ENCODE measurements around the gene SH2B2. TPM values are rescaled to one million over a fixed set of nuclear protein-coding genes. Genes with fewer than 3 reads are reported as not detected.

Gene SH2B2
- total RNA-seq, 2 experiments from 2014 or later, result 0.16 to 0.52 TPM

DNA sequence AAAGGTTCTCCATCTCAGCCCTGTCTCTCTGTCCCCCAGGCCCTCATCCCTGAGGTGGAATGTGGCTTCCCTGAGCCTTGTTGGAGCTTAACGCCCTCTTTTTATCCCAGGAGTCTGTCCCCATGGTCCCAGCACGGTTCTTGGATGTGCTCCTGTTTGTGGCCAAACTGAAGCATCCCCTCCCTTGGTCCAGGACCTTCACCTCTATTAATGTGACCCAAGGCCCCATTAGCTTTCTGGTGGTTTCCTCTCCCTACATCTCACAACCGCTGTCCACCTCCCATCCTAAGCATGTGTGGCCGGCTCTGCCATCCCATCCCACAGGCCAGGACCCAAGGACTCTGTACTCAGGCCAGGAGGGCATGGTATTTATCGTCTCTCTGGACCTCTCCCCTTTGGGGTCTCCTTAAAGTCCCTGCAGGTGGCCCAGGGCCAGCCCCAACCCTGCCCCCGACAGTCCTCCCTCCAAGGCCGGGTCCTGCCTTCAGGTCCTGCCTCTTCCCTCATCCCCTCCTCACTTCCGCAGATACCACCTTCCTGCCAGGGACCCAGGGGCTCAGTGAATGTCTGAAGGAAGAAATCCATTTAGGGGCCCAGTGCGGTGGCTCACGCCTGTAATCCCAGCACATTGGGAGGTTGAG, 15.4 kb upstream of the SH2B2 start:
- CTCF ChIA-PET, result interaction anchor here (1.7 to 2.1 kb wide), 2 partner anchors 669 to 728 kb away, joined by 7 to 8 read pairs; no protein-coding TSS in a partner anchor
- H3K4me1 Mint-ChIP-seq (ENCODE audit: low read depth), result no peaks in the 10 kb centered on the region
- no peaks in the 10 kb centered on the region for H3K36me3 Mint-ChIP-seq (ENCODE audit: low read depth)
- DNase-seq, result no peak
- no peaks in the 10 kb centered on the region for H3K9me3 Mint-ChIP-seq (ENCODE audit: insufficient read depth)
- H3K4me3 Mint-ChIP-seq, result no peak overlapping the region
- no peak overlapping the region for H3K27ac Mint-ChIP-seq
- POLR2A ChIA-PET, result no interaction called here
- no peak for ATAC-seq
- no peaks in the 10 kb centered on the region for H3K27me3 Mint-ChIP-seq (ENCODE audit: low read depth)

DNA sequence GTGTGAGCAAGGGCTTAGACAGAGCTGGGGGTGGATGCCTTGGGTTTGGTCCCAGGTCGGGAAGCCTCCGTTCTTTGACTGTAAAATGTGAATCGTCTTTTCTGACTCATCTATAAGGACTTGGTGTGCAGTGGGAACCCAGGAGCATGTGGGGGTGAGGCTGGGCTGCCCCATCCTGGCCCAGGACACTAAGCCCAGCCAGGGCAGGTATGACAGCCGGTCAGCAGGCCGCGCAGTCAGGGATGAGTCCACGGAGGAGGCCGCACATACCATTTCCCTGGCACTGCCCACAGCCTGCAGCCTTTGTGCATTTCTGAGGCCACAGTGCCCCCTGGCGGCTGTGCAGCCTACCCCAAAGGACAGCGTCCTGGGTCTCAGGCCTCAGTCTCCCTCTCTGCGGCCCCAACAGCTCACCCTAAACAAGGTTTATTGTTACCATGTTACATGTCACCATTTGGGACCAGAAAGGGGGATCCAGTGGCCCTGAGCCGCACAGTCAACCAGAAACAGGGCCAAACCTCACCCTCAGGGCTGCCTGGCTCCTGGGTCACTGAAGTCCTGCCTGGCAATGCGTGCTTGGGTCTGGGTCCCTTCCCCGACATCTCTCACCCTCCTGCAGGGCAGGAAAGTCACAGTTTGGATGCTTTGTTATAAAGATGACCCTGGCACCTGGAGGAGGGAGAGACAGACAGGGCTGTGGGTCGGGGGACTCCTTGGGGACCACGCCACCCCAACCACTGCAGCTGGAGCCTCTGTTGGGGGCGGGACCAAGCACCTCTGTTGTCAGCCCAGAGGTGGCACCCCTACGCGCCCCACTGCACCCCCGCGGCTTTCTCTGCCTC, 14.4 kb upstream of the SH2B2 start:
- CTCF ChIA-PET, result interaction anchor here (0.9 to 1.7 kb wide), 6 partner anchors 10 to 735 kb away, joined by 3 to 7 read pairs (median 4); no protein-coding TSS in a partner anchor
- no peaks in the 10 kb centered on the region for H3K36me3 Mint-ChIP-seq (ENCODE audit: low read depth)
- peak; percentile 89 for ATAC-seq
- H3K27ac Mint-ChIP-seq, result no peak overlapping the region
- no peaks in the 10 kb centered on the region for H3K4me1 Mint-ChIP-seq (ENCODE audit: low read depth)
- no peaks in the 10 kb centered on the region for H3K27me3 Mint-ChIP-seq (ENCODE audit: low read depth)
- no peaks in the 10 kb centered on the region for H3K9me3 Mint-ChIP-seq (ENCODE audit: insufficient read depth)
- peak; percentile 76 for DNase-seq
- no peak overlapping the region for H3K4me3 Mint-ChIP-seq
- POLR2A ChIA-PET, result interaction anchor here (0.6 kb wide), 1 partner anchor 36 kb away, joined by 3 read pairs; no protein-coding TSS in a partner anchor

DNA sequence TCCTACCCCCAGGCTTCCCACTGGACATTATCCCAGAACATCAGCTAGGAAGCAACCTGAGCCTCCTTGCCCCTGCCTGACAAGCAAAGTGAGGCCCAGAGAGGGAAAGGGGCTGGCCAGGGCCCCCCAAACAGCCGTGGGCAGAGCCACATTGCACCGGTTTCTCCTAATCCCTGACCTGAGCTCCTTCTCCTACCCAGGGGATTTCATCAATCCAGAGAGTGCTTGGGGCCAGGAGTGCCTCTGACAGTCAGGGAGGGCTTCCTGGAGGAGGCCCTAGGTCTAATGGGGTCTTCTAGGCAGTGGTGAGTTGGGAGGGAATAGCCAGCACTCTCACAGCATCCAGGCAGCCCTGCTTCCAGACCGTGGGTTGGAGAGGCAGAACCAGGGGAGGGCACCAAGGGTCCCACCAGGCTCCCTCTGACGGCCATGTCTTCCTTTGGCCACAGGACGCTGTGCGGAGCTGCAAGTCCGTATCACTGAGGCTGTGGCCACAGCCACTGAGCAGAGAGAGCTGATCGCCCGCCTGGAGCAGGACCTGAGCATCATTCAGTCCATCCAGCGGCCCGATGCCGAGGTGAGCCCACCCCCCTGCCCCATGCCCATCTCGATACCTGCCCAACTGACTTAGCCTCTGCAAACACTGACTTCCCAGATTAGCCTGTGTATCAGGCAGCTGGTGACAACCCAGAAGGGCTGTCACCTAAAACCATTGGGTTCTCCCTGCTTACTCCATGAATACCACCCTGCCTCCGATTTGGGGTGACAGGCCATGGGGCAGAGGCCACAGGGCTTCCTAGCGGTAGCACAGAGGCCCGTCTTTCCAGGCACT, 13.5 kb upstream of the SH2B2 start:
- Mint-ChIP-seq H3K36me3 (ENCODE audit: low read depth) (no peaks in the 10 kb centered on the region), H3K9me3 (ENCODE audit: insufficient read depth) (no peaks in the 10 kb centered on the region), H3K27ac (no peak overlapping the region), H3K27me3 (ENCODE audit: low read depth) (no peaks in the 10 kb centered on the region), H3K4me1 (ENCODE audit: low read depth) (no peaks in the 10 kb centered on the region), H3K4me3 (no peak overlapping the region)
- POLR2A ChIA-PET, result interaction anchor here (0.6 kb wide), 1 partner anchor 37 kb away, joined by 3 read pairs; no protein-coding TSS in a partner anchor
- no peak for DNase-seq
- CTCF ChIA-PET, result interaction anchor here (0.9 to 1.3 kb wide), 5 partner anchors 9 to 736 kb away, joined by 3 to 7 read pairs (median 4); no protein-coding TSS in a partner anchor
- ATAC-seq, result no peak

DNA sequence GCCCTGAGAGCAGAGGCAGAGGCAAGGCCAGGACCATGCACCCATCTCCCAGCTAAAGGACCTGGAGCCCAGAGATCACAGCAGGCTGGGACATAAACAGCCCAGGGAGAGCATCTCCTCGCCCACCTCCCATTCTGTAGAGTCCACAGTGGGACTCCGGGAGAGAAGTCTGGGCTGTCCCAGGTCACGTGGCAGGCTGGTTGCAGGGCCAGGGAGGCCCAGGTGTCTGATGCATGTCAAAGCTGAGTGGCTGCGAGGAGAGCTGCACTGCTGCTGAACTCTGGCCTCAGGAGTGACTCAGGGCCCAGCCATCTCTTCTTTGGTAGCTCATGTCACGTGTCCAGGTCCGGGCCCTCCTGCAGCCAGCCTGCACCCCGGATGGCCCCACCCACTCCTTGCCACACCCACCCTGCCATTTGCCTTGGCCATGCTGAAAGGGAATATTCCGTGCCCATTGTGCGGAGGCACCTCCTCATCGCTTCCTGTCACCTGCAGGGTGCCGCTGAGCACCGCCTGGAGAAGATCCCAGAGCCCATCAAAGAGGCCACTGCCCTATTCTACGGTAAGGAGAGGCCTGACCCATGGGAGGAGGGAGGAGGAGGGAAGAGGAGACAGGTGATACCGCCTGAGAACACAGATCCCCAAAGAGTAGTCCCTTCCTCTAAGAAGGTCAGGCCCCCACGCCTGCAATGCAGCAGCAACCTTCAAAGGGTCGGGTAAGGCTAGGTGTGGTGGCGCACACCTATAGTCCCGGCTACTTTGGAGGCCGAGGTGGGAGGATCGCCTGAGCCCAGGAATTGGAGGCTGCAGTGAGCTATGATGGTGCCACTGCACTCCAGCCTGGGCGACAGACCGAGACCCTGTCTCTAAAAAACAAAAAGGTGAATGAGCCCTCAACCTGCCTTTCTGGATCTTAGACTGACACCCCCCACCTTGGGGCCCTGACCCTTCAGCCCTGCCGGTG, 12.6 kb upstream of the SH2B2 start:
- H3K27ac Mint-ChIP-seq, result no peak overlapping the region
- DNase-seq (no peak), ATAC-seq (no peak)
- no peaks in the 10 kb centered on the region for H3K27me3 Mint-ChIP-seq (ENCODE audit: low read depth)
- no peaks in the 10 kb centered on the region for H3K9me3 Mint-ChIP-seq (ENCODE audit: insufficient read depth)
- H3K36me3 Mint-ChIP-seq (ENCODE audit: low read depth), result no peaks in the 10 kb centered on the region
- POLR2A ChIA-PET, result interaction anchor here (0.6 kb wide), 1 partner anchor 562 kb away, joined by 3 read pairs; no protein-coding TSS in a partner anchor
- no peak overlapping the region for H3K4me3 Mint-ChIP-seq
- CTCF ChIA-PET, result interaction anchor here (1.3 kb wide), 1 partner anchor 731 kb away, joined by 7 read pairs; no protein-coding TSS in a partner anchor
- no peaks in the 10 kb centered on the region for H3K4me1 Mint-ChIP-seq (ENCODE audit: low read depth)

DNA sequence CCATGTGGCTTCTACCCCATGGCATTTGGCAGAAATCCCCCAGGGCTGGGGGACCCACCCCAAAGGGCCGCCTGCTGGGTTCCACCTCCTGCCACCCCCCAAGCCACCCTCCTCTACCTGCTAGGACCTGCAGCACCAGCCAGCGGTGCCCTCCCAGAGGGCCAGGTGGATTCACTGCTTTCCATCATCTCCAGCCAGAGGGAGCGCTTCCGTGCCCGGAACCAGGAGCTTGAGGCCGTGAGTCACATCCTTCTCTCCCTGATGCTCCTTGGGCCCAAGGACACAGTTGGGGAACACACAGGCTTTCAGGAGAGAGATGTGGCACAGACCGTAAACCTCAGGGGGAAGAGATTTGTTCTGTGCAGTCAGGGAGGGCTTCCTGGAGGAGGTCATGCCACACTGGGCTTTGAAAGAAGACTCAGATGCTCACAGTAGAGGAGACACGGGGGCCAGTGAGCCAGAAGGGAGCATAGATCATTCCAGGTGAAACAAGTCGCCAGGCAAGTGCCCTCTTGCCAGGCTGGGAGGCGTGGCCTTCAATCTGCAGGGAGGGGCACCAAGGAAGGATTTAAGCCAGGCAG, 11.5 kb upstream of the SH2B2 start:
- Mint-ChIP-seq H3K4me1 (ENCODE audit: low read depth) (peaks cover 4% of the 10 kb centered on the region), H3K27ac (no peak overlapping the region), H3K27me3 (ENCODE audit: low read depth) (no peaks in the 10 kb centered on the region), H3K9me3 (ENCODE audit: insufficient read depth) (no peaks in the 10 kb centered on the region), H3K36me3 (ENCODE audit: low read depth) (no peaks in the 10 kb centered on the region), H3K4me3 (no peak overlapping the region)
- ChIA-PET POLR2A (no interaction called here), CTCF (no interaction called here)
- DNase-seq (no peak), ATAC-seq (no peak)

DNA sequence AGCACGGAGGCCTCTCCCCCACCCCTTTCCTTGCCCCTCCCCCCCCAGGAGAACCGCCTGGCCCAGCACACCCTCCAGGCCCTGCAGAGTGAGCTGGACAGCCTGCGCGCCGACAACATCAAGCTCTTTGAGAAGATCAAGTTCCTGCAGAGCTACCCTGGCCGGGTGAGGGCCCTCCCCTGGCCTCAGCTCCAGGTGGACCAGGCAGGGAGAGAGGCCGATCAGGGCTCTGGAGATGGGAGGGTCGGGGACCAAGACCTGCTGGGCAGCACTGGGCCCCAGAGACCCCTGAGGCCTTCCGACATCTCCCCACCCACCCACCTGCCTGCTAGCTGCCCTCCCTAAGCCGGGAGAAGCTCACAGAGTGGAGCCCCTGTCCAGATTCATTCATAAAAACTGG, 8.8 kb upstream of the SH2B2 start:
- CTCF ChIA-PET, result interaction anchor here (1.5 to 3.0 kb wide), 3 partner anchors 10 to 115 kb away, joined by 3 to 20 read pairs (median 5); no protein-coding TSS in a partner anchor
- Mint-ChIP-seq H3K36me3 (ENCODE audit: low read depth) (no peaks in the 10 kb centered on the region), H3K4me1 (ENCODE audit: low read depth) (peaks cover 4% of the 10 kb centered on the region), H3K27ac (no peak overlapping the region), H3K27me3 (ENCODE audit: low read depth) (no peaks in the 10 kb centered on the region), H3K4me3 (no peak overlapping the region), H3K9me3 (ENCODE audit: insufficient read depth) (no peaks in the 10 kb centered on the region)
- POLR2A ChIA-PET, result no interaction called here
- ATAC-seq, result no peak
- no peak for DNase-seq

DNA sequence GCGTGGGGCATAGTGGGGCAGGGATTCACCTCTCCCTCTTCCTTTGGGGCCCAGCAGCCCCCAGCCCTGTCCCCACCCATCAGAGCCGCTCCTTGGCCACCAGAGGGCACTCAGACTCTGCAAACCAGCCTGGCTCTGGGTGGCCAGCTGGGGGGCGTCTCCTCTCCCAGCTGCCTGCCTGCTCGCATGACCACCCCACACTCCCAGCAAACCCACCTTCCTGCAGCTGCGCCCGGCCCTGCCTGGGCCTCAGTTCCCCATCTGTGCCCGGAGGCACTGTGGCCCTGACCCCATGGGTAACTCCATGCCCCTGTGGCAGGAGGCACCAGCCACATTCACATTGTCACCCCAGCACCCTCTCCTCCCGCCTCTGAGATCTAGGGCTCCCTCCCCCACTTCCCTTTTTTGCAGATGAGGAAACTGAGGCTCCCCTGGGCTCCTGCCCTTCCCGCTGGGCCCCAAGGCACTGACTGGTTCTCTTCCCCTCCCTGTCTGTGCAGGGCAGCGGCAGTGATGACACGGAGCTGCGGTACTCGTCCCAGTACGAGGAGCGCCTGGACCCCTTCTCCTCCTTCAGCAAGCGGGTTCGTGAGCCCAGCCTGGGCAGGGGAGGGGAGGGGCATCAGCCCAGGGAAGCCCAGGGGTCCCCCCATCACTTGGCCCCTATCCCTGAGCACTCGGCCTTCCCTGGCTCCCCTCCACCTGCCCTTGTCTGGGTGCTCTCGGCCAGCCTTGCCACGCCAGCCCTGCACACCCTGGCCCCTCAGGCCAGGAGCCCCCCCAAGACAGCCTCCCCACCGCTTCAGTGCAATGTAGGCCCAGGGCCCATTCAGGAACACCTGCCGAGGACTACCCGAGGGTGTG, 6.9 kb upstream of the SH2B2 start:
- Mint-ChIP-seq H3K36me3 (ENCODE audit: low read depth) (no peaks in the 10 kb centered on the region), H3K27me3 (ENCODE audit: low read depth) (peaks cover 4% of the 10 kb centered on the region), H3K9me3 (ENCODE audit: insufficient read depth) (no peaks in the 10 kb centered on the region), H3K4me1 (ENCODE audit: low read depth) (peaks cover 10% of the 10 kb centered on the region), H3K4me3 (no peak overlapping the region), H3K27ac (no peak overlapping the region)
- ATAC-seq (peak; percentile 89), DNase-seq (peak; percentile 65)
- ChIA-PET CTCF (interaction anchor here (1.0 to 3.0 kb wide), 3 partner anchors 27 to 113 kb away, joined by 3 to 20 read pairs (median 4); no protein-coding TSS in a partner anchor), POLR2A (no interaction called here)

DNA sequence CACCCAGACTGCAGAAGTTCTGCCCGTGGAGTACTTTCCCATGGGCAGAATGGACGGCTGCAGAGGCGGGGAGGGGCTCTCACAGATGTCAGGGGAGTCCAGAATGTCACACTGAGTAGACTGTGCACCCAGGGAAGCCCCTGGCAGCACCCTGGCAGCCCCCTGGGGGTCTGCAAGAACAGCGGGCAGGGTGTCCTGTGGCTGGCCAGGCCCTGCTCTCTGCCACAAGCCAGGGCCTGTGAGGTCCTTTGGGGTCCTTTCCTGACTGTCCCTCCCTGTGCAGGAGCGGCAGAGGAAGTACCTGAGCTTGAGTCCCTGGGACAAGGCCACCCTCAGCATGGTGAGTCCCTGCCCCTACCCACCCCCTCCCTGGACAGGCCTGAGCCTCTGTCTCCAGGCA, 6.1 kb upstream of the SH2B2 start:
- CTCF ChIA-PET, result interaction anchor here (1.0 to 1.8 kb wide), 3 partner anchors 27 to 106 kb away, joined by 3 to 4 read pairs (median 3); no protein-coding TSS in a partner anchor
- Mint-ChIP-seq H3K36me3 (ENCODE audit: low read depth) (no peaks in the 10 kb centered on the region), H3K9me3 (ENCODE audit: insufficient read depth) (no peaks in the 10 kb centered on the region), H3K4me1 (ENCODE audit: low read depth) (peaks cover 17% of the 10 kb centered on the region), H3K4me3 (no peak overlapping the region), H3K27me3 (ENCODE audit: low read depth) (peaks cover 12% of the 10 kb centered on the region), H3K27ac (no peak overlapping the region)
- POLR2A ChIA-PET, result no interaction called here
- ATAC-seq (no peak), DNase-seq (no peak)

DNA sequence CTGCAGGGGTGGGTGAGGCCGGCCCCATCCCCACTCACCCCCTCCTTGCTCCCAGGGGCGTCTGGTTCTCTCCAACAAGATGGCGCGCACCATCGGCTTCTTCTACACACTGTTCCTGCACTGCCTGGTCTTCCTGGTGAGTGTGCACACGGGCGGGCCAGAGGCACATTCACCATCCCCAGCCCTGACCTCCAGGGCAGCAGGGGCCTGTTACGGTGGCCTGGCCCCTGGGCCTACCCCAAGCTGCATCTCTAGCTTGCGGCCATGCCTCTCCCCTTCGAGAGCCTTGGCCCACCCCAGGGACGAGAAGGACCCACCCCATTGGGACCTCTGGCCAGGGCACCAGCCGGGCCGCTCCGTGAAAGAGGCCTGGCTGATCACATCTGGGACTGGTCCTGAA, 4.9 kb upstream of the SH2B2 start:
- DNase-seq (no peak), ATAC-seq (no peak)
- Mint-ChIP-seq H3K27me3 (ENCODE audit: low read depth) (peaks cover 13% of the 10 kb centered on the region), H3K4me3 (no peak overlapping the region), H3K4me1 (ENCODE audit: low read depth) (peaks cover 18% of the 10 kb centered on the region), H3K36me3 (ENCODE audit: low read depth) (no peaks in the 10 kb centered on the region), H3K27ac (no peak overlapping the region), H3K9me3 (ENCODE audit: insufficient read depth) (no peaks in the 10 kb centered on the region)
- ChIA-PET POLR2A (interaction anchor here (1.0 kb wide), 1 partner anchor 114 kb away, joined by 5 read pairs; the partner anchor contains the start of gene PRKRIP1), CTCF (interaction anchor here (1.6 to 1.8 kb wide), 2 partner anchors 9 to 104 kb away, joined by 3 to 4 read pairs; no protein-coding TSS in a partner anchor)
